ENCODE measurements around the gene HRAS. TPM values are rescaled to one million over a fixed set of nuclear protein-coding genes. Genes with fewer than 3 reads are reported as not detected.
A peak's percentile ranks its signal among the peaks of the same experiment; 100 is the strongest.
"Not testable (repeated sequence)": the region's sequence is repeated elsewhere in the genome, so short reads cannot be mapped to it uniquely, and the experiment has no call there.

HRAS gene
- total RNA-seq, 4 donors from 2014 or later, result 98.5 to 196 (median 117) TPM

GRCh38 chr11:574632-575312 is 39.4 kb upstream of the HRAS start:
- peak overlapping the region; percentile 44 for H3K4me3 ChIP-seq (ENCODE audit: low read depth, poor library complexity, severe bottlenecking)
- TF ChIP-seq POLR2A (IDR thresholded peaks at IDR 0.05), result no peak
- TF ChIP-seq CTCF (IDR thresholded peaks at IDR 0.05), result no peak
- intact Hi-C loops (cut with DNase I; ENCODE audit: low total_unique reads), result no loop called here
- DNase-seq (ENCODE audit: low spot score in 2 of 2), result no peak
- 24% methylated on average over 24 to 25 of the region's 25 CpGs for WGBS, 2 donors

DNA sequence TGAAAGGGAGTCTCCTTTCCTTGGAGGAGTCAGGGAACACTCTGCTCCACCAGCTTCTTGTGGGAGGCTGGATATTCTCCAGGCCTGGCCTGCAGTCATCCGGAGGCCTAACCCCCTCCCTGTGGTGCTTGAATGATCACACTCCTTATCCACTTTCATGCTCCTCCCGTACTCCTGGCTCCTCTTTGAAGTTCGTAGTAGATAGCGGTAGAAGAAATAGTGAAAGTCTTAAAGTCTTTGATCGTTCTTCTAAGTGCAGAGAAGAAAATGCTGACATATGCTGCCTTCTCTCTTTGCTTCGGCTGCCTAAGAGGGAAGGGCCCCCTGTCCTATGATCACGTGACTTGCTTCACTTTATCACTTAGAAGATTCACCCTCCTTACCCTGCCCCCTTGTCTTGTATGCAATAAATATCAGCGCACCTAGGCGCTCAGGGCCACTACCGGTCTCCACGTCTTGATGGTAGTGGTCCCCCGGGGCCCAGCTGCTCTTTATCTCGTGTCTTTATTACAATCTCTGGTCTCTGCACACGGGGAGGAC is 38.7 kb upstream of the HRAS start:
- intact Hi-C loops (cut with DNase I; ENCODE audit: low total_unique reads); DNase-seq (ENCODE audit: low spot score in 2 of 2); H3K4me3 ChIP-seq (ENCODE audit: low read depth, poor library complexity, severe bottlenecking): not testable (repeated sequence)
- 49 to 53% methylated on average over 14 of the region's 14 CpGs for WGBS, 2 donors

DNA sequence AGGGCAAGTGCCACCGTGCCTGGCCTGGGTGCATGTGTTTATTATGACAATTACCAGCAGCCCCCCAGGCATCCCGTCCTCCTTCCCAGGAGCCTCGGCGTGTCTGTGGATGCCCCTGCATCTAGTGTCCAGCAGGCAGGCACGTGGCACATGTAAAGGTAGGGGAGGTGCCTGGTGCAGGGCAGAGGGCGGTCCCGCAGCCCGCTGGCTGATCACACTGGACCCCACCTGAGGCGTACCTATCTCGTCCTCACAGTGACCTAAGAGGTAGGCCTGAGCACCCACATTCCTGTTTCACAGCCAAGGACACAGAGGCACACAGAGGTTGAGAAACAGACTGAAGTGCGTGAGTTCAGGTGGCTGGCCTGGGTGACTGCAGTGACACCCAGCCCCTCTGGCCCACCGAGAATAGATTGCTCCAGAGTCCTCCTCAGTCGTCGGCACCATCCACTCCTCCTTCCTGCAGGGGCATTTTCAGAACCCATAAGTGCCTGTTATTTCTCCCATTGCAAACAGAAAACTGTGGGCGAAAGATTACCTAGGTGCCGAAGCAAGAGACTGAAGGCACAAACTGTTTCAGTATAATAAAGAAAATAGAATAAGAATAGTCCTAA is 37.9 kb upstream of the HRAS start:
- intact Hi-C loops (cut with DNase I; ENCODE audit: low total_unique reads), result no loop called here
- DNase-seq (ENCODE audit: low spot score in 2 of 2), result no peak
- no peak overlapping the region for H3K4me3 ChIP-seq (ENCODE audit: low read depth, poor library complexity, severe bottlenecking)
- 87 to 90% methylated on average over 16 of the region's 16 CpGs for WGBS, 2 donors
- TF ChIP-seq CTCF (IDR thresholded peaks at IDR 0.05), result no peak

DNA sequence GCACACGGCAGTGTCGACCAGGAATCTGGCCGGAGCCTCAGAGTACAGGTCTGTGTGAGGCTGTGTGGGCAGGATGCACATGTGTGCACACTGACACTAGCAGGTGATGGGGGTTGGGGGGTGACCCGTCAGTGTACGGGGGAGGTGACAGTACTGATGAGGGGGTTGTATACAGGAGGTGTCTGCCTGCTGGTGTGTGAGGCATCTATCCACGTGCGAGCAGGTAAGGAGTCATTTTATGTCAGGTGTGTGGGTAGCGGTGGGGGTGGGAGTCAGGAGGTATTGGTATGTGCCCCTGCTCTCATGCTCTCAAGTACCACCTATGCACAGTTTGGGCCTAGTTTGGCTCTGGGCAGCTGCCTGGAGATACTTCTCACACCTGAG is 36.4 kb upstream of the HRAS start:
- no peak overlapping the region for H3K4me3 ChIP-seq (ENCODE audit: low read depth, poor library complexity, severe bottlenecking)
- intact Hi-C loops (cut with DNase I; ENCODE audit: low total_unique reads), result no loop called here
- TF ChIP-seq POLR2A (IDR thresholded peaks at IDR 0.05), result no peak
- no peak for TF ChIP-seq CTCF (IDR thresholded peaks at IDR 0.05)
- 81 to 89% methylated on average over 6 to 8 of the region's 8 CpGs for WGBS, 2 donors
- no peak for DNase-seq (ENCODE audit: low spot score in 2 of 2)

- 22 to 28% methylated on average over 22 to 34 of the region's 36 CpGs for WGBS, 2 donors
- TF ChIP-seq CTCF (IDR thresholded peaks at IDR 0.05) (no peak), POLR2A (IDR thresholded peaks at IDR 0.05) (no peak)
- intact Hi-C loops (cut with DNase I; ENCODE audit: low total_unique reads), result no loop called here
- H3K4me3 ChIP-seq (ENCODE audit: low read depth, poor library complexity, severe bottlenecking), result peak overlapping the region; percentile 68
- no peak for DNase-seq (ENCODE audit: low spot score in 2 of 2)
These were observed 33.9 kb upstream of the HRAS start for GRCh38 chr11:569158-569885.
